DMS153 treated with DMSO at 0.1 percent for 48 hours (cell line): ENCODE data around the gene CASP4.
A peak's percentile ranks its signal among the peaks of the same experiment; 100 is the strongest.
"Not testable (repeated sequence)": the region's sequence is repeated elsewhere in the genome, so short reads cannot be mapped to it uniquely, and the experiment has no call there.

Experiments
- DNase-seq: peaks from one replicate; lab custom pipeline; 2025; ENCODE audit not compliant: unreplicated experiment; lab: John Stamatoyannopoulos, UW

Gene CASP4

DNA sequence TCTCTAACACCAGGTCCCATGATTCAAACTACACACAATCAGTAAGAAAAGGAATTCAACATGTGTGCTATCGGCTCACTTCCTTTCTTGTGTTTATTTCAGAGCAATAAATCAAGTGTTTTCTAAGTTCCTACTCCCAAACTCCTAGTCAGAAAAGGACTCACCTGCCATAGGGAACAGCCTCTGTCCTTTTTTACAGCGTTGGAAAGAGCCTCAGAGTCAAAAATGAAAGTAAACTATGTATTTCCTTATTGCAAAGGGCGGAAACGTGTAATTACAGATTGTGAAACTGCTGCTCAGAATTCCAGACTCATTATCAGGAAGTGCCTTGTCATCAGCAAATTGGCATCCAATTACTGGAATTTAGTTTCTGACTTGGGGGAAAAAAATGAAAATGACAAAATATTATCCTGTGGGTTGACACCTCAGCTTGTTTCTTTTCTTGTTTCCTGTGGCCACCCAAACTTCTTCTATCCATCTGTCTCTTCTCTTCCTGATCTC lies at the start of gene CASP4:
TSS of gene CASP4 (minus strand) at position 220 of the 501 bp plus-strand sequence. CDS start at position 171, 49 bp downstream.
- DNase-seq: peak; percentile 71

DNA sequence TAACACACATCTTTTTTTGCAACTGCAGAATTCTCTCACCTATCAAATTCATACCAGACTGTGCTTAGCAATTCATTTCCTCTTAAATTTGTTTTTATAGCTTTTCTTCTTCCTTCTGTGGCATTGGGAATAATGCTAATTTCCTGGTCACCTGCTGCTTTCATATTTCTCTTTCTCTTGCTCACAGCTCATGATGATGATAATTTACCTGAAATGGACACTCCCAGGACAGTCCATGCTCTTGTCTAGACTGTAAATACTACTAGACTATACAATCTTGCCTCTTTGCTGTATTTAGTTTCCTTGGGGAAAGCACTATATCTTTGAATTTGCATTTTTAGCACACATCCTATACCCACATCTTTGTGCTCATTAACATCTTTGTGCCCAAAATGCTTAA lies 39.1 kb upstream of the CASP4 start:
- DNase-seq: no peak

DNA sequence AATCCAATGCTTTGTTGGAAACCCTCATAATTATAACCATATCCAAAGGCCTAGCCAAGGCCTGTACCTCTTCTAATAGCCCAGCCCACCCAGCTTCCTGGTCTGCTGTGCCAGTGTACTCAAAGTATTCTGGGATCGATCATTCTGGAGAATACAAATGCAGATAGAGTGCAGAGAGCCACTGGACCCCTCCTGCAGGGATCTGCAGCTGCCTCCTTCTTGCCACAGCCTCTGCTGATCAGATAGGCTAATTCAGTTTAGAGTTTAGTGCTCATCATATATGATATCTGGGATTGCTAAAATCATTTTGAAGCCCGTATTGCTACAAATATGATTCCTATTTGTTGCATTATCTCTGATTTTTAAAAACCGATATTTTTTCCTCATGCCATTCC lies 37.1 kb upstream of the CASP4 start:
- DNase-seq: no peak

DNA sequence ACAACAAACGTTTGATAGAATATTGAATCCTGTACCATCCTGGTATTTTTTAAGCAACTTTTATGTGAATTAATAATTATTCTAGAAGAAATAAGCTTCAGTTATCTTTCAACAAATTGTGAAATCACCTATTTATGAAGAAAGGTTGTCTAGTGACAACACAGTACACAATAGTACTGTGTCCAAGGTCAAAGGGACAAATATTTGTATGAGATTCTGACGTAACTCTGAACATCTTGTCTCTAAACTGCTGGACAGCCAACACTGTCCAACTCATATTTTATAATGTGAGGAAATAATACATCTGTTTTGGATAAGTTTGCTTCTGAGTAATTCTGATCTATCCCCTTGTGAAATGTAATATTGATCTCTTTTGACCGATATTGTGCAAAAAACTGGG lies 35.6 kb upstream of the CASP4 start:
- DNase-seq: no peak

DNA sequence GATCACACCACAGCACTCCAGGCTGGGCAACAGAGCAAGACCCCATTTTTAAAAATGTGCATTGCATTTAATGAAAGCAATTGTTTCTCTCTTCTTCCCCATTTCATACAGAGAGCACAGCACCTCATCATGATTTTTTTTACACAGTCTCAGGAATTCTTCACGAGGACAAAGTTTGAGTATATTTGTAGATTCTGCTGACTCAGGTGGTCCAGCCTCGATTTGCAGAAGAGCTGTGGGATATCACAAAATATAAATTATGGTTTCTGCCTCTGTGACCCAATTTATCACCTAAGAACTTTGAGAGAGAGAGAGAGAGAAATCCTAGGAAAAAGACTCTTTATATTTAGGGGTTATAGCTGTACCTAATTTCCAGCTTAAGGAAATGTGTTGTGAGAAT lies 34.8 kb upstream of the CASP4 start:
- no peak for DNase-seq

DNA sequence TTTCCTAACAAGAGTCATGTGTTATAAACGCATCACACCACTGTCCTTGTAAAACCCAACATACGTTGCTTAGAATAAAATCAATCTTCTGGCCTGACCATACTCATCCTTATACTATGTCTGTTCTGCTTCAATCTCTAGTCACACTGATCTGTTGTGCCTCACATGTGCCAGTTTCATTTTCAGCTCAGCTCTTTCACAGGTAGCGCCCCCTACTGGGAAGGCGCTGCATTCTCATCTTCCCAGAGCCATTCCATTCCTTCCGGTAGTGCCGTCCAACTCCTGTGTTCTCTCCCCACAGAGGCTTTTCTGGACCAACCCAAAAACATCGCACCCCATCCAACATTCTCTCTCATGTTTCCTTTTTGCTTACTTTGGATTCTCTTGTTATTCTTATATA lies 32.4 kb upstream of the CASP4 start:
- no peak for DNase-seq

DNA sequence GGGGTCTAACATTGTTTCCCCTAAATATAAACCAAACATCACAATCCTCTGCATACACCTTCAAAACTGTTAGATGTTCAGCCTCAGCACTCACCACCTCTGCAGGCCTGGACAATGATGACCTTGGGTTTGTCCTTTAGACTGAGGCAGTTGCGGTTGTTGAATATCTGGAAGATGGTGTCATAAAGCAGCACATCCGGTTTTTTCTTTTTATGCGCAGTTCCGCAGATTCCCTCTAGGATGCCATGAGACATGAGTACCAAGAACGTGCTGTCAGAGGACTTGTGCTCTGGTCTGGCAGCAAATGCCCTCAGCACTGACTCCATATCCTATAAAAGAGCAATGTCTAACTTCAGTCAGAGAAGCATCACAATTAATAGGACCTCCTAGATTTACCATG lies 31.8 kb upstream of the CASP4 start:
- DNase-seq: no peak

DNA sequence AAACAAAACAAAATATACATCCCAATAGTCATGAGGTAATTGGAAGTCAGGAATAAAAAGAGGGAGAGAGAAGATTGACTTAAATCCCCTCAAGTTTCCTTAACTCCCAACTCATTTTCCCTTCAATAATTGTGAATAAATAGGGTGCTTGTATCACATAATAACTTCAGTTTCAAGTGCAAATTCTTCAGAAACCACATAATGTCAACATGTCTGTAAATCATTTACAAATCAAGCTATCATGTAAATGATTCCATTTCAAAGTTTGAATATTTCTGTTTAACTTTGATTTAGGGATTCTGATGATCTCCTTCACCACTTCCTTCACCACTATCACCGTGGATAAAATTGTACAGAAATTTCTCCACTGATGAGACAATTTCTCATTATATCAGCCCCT lies 31.3 kb upstream of the CASP4 start:
- DNase-seq: no peak

DNA sequence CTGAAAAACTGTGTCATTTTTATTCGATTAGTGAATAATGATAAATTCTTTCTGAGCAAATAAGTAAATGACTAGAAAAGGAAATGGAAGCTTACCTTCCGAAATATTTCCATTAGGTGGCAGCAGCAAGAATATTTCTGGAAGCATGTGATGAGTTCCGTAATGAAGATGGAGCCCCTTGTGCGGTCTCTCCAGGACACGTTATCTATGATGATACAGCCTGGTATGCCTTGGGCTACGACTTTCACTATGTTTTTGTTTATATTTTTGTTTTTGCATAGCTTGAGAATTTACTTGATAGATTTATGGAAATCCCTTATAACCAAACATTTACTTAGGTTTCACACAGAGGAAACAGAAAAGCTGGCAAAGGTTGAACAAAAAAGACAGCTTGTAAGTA lies 28.9 kb upstream of the CASP4 start:
- no peak for DNase-seq

DNA sequence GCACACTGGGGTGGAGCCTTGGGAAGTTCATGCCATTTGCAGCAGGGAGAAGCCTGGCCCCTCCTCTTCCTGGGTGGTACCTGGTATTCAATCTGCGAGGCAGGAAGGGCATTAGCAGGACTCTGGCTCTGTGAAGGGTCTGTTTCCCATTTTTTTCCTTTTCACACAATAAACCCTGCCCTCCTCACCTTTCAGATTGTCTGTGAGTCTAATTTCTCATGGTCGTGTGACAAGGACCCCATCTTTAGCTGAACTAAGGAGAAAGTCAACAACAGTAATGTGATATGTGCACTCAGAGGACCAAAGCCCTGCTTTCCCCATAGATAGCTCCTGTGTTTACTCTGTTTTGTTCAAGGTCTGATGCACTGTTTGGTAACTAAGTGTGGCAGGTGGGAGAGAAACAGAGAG lies 26.6 kb upstream of the CASP4 start:
- DNase-seq: peak; percentile 93

DNA sequence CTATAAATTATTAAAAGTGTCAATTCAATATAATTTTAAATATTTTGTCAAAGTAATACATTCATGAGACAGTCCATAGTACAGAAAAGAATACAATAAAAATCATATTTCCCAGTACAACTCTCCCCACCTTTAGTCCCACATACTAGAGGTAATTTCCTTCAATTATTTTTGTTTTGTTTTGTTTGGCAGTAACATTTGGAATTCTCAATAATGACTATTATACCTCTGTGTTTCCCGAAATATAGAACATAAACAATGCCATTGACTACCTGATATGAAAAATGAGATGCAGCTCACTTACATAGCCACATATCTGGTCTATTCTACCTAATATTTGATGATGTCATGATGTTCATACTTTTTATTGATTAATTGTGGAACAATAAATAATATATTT lies 24.4 kb upstream of the CASP4 start:
- DNase-seq: no peak

DNA sequence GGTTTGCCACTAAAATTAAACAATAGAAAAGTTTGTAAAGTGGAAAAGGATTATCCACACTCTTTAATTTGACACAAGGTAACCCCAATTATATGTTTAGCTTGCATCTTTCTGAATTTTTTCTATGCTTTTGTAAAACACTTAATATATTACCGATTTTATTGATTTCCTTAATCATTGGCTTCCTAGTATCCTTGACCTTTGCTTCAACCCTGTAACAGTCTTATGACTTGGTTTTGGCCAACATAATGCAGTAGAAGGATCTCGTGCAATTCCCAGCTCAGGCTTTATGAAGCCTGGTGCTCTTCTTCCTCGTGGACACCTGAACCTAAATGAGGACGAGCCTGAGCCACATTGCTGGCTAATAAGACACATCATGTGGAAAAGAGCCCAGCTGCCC lies 23.6 kb upstream of the CASP4 start:
- DNase-seq: no peak

DNA sequence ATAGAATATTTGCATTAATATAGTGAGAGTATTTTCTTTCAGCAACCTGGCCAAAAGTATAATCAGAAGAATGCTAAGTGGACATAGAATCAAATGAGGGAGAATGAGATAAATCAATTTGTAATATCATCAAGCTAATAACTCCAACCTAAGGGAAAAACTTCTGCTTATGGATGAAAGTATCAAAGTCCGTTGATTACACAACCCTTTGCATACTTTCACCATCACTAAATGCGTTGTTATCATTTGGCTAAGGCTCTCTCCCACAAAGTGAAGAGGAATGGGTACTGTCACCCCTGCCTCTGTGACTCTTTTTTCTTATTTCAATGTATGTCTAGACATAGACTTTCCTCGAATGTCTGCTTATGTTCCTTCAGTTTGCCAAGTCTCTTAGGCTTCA lies 16.4 kb upstream of the CASP4 start:
- no peak for DNase-seq

DNA sequence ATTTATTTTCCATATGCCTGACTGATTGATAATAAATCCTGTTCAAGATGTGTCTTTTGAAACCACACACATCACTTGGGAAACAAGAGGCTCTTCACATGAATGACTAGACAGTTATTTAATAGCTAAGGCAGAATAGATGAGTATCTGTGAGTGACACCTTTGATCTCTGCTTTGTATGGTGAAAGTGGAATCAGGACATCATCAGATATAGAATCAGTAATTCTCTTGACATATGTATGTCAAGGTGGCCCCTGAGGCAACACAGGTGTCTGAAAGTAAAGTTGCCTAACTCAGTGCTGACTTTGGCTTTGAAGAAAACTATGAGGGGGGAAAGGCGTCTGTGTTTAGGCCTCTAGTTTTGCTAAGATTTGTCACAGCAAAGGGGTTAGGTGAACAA lies 11.5 kb upstream of the CASP4 start:
- no peak for DNase-seq

DNA sequence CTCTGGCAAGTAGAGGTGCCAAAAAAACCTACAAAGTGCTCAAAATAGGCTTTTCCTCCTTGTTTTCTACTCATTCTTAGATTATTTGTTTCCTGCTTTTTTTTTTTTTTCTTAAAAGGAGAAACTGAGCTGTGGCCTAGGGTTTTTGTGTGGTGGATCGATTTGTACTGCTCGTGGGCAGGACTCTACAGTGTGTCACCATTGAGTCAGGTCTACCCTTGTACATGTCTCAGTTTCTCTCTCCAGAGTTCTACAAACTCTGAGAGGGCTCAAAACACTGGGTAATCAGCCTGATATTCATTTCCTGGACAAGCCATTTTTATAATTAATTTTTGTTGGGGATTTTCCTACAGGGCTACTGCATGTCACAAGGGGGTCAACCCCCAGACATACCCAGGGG lies 5.2 kb upstream of the CASP4 start:
- no peak for DNase-seq

DNA sequence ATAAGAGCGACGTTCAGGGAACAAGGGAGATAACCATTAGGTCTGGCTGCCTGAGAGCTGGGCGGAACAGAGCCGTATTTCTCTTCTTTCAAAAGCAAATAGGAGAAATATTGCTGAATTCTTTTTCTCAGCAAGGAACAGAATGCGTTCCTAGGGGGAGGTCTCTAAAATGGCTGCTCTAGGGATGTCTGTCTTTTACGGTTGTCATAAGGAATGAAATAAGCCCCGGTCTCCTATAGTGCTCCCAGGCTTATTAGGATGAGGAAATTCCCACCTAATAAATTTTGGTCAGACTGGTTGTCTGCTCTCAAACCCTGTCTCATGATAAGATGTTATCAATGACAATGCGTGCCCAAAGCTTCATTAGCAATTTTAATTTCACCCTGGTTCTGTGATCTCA lies 4.5 kb upstream of the CASP4 start:
- not testable (repeated sequence) for DNase-seq

DNA sequence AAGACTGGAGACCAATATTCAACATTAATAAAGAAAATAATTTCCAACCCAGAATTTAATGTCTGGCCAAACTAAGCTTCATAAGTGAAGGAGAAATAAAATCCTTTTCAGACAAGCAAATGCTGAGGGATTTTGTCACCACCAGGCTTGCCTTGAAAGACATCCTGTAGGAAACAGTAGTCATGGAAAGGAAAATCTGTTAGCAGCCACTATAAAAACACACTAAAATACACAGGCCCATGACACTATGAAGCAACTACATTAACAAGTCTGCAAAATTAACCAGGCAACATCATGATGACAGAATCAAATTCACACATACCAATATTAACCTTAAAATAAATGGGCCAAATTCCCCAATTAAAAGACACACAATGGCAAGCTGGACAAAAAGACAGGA lies 2.4 kb upstream of the CASP4 start:
- no peak for DNase-seq

DNA sequence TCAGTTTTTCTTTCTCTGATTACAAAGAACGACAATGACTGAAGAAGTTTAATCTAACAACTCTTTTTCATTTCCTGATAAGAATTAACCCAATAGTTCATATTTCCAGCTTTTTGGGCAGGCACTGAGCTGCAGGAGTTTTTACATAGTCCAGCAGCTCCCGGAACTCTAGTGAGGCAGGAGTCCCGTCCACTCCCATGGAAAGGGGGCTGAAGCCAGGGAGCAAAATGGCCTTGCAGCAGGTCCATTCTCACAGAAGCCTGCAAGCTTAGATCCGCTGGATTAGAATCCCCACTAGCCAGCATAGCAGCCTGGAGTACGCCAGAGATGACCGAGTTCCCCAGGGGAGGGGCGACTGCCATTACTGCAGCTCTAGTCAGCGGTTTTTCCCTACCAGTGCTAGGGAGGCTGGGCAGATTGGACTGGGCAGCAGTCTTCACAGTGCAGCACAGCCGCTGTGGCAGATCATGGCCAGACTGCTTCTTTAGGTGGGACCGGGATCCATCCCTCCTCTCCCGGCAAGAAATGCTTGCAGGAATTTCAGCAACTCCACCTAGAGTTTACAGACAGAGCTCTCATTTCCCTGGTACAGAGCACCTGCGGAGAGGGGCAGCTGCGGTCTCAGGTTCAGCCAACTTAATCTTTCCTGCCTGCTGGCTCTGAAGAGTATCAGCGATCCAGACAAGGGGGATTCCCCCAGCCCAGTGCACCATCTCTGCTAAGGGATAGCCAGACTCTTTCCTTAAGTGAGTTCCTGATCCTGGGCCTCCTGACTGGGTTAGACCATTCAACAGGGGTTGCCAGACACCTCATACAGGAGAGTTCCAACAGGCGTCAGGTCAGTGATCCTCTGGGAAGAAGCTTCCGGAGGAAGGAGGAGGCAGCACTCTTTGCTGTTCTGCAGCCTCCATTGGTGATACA lies 742 bp upstream of the CASP4 start:
- DNase-seq: peak; percentile 76

DNA sequence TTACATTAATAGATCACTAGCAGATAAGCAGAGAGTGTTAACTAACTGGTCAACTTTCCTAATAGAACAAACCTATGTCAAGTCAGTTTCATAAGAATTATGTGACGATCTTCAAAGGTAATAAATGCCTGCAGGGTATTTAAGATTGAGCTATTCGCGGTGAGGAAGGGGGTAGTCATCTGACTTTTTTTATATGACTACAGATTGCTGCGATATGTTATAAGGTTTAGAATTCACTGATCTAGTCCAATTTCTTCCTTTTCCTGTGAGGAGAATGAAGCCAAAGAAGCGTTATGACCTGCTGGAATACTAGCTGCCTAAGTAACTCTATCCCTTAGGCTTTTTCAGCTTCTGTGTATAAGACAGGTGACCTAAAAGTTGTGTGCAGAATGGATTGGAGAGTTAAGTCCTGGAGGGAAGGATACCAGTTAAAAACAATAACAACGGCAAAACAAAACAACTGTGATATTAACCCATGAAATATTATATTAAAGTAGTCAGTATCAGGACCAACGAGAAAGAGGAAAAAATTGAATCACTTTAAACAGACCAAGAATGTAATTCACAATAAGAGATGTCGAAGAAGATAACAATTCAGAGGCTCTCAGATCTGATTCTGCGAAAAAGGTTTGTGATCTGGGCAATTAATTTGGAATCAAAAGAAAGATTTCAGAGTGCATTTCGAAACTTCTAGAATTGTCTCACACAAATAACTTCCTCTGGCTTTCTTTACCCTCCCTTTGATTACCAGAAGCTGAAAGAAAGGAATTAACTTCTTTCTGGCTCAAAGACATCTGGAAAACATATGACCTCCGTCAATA lies 630 bp downstream of the CASP4 start:
- DNase-seq: no peak

DNA sequence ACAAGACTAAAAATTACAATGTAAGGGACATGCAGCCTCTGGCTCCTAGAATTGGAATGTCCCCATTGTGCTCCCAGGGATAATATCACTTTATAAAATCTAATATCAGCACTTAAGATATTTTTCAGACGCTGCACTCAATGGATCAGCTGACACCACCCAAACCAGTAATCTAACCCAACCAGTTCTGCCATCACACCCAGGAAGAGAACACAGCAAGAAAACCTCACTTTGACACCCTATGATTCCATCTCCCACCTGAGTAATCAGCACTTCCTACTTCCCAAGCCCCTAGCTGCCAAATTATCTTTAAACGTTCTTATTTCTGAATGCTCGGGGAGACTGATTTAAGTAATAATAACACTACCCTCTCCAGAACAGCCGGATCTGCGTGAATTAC lies 2.6 kb downstream of the CASP4 start:
- DNase-seq: no peak

DNA sequence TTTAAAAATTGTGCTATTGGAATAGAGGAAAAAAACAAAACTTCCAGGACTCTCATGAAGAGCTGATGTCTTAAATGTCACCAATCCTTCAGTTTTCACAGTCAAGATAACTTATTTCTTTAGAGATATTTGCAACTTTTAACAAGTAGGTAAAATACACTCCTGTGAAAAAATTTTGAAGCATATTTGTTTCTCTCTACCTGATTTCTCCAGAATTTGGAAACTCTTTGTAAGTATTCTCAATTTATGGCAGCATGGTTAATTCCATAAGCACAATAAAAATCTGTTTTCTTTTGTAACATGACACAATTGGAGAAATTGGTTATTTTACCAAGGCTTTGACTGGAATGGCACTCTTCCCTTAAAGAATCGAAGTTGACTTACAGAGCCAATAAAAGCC lies 4.1 kb downstream of the CASP4 start:
- DNase-seq: no peak

DNA sequence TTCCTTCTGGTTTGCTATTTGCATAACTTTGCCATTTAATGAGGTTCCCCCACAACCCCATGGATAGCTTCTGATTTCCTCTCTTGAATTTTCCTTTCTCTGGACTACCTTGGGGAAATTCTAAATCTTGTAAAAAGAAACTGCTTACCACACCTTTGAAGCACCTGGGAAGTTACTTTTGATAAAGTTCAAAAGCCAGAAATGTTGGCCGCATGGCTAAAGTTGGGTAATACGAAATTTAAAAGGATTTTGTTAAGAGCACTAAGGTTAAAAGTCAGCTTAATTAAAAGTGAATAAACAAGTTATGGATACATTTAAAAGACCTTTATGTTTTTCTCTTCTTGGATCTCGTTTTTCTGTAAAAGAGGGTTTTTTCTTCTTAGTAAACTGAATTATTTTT lies 5.5 kb downstream of the CASP4 start:
- no peak for DNase-seq
